ENCODE results near the gene UBE2J1.
A peak's percentile ranks its signal among the peaks of the same experiment; 100 is the strongest.
"Not testable (repeated sequence)": the region's sequence is repeated elsewhere in the genome, so short reads cannot be mapped to it uniquely, and the experiment has no call there.

The UBE2J1 gene

GRCh38 chr6:89352278-89353117, at the start of gene UBE2J1:
Gene UBE2J1, minus strand, starts transcription at chr6:89352722. Its CDS starts 153 bp downstream, at chr6:89352569.
- TF ChIP-seq CTCF (IDR thresholded peaks at IDR 0.05; ENCODE audit: borderline replicate concordance, insufficient read depth, low read depth, low read length), result no peak

DNA sequence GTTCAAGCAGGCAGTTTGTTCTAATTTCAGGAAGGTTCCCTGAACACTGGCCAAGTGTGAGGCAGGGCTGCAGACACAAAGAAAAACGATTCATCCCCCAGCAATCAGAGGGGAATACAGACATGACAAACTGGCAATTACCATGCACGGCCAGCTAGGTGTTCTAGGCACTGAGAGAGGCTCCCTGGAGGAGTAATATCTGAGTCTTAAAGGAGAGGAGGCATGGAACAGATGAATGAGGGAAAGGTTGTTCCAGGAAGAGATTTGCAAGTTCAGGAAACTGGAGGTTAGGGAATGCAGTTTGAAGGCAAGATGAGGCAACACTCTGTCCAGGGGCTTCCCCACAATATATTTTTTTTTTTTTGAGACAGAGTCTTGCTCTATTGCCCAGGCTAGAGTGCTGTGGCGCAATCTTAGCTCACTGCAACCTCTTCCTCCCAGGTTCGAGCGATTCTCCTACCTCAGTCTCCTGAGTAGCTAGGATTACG, 48.4 kb upstream of the UBE2J1 start:
- no peak for TF ChIP-seq CTCF (IDR thresholded peaks at IDR 0.05; ENCODE audit: borderline replicate concordance, insufficient read depth, low read depth, low read length)
- H3K4me3 ChIP-seq (ENCODE audit: low read depth, low read length), result no peak overlapping the region

More at GRCh38 chr6:89352278-89353117, at the start of gene UBE2J1:
- peak within 1 kb of the TSS; percentile 89 for H3K4me3 ChIP-seq (ENCODE audit: low read depth, low read length)

- H3K4me3 ChIP-seq (ENCODE audit: low read depth, low read length), result no peak overlapping the region
- no peak for TF ChIP-seq CTCF (IDR thresholded peaks at IDR 0.05; ENCODE audit: borderline replicate concordance, insufficient read depth, low read depth, low read length)
These were observed 47.5 kb upstream of the UBE2J1 start for GRCh38 chr6:89400050-89400449.

DNA sequence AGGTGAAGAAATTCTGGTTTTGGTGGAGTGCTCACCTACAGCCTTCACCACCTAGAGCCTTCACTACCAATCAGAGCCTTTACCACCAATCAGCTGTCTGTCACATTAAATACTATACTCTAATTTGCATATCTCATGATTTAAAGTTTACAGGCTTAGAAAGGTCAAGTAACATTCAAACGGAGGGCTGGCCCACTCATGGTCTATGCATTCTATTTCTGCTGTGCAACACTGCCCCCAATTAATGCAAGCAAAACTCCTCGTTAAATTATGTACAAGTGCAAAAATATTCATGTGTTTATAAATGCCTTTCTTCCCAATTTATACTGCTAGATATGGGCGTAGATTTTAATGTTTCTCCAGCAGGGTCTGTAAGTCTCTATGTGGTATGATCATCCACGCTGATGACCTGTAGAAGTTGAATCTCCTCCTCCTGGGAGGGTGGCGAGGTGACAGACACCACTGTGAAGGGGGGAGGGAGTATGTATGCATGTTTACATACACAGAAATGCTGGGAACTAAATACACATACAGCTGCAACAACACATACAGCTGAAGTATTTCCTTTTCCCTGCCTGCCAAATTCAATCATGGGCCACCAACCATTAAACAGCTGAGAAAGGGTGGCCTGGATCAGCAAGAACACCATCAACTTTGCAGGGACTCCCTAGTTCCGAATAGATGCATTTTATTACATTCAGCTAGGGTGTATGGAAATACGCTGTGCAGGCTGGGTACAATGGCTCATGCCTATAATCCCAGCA, 46.4 kb upstream of the UBE2J1 start:
- TF ChIP-seq CTCF (IDR thresholded peaks at IDR 0.05; ENCODE audit: borderline replicate concordance, insufficient read depth, low read depth, low read length), result no peak

GRCh38 chr6:89397884-89398283, 45.4 kb upstream of the UBE2J1 start:
- not testable (repeated sequence) for H3K4me3 ChIP-seq (ENCODE audit: low read depth, low read length)

More for the DNA sequence above, 46.4 kb upstream of the UBE2J1 start:
- H3K4me3 ChIP-seq (ENCODE audit: low read depth, low read length), result no peak overlapping the region

DNA sequence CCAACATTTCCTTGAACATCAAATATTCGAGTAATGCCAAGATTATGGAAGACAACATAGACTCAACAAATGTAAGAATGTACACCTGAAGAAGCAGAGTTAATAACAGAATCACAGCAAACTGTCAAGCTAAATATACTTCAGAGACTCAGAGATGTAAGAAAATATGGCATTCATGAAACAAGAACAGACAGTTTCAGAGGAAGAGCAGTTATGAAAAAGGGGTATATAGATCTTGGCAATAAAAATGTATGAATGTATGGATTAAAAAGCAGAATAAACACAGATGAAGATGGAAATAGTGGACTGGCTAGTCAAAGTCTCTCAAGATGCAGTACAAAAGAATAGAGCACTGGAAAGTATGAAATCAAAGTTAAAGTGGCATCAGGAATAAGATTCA, 41.1 kb upstream of the UBE2J1 start:
- no peak for TF ChIP-seq CTCF (IDR thresholded peaks at IDR 0.05; ENCODE audit: borderline replicate concordance, insufficient read depth, low read depth, low read length)
- H3K4me3 ChIP-seq (ENCODE audit: low read depth, low read length), result no peak overlapping the region

DNA sequence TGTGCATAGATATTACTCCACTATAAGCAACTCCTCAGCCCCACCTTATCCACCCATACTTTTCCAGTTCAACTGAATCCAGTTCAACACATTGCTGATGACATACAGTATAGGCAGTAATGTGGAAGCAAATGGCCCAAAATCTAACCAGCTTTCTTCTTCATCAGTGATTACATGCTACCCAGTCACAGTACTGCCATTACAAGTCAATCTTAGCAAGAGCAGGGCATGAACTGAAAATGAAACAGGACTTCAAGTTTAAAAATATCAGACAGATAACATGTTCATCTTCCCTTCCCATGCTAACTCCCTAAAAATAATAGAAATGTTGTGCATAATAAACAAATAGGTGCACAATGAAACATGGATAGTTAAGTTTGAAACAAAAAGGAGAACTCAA, 40.3 kb upstream of the UBE2J1 start:
- TF ChIP-seq CTCF (IDR thresholded peaks at IDR 0.05; ENCODE audit: borderline replicate concordance, insufficient read depth, low read depth, low read length), result no peak
- H3K4me3 ChIP-seq (ENCODE audit: low read depth, low read length), result no peak overlapping the region

All from GM12875 (cell line).